ENCODE data around the gene GPR179. TPM values are rescaled to one million over a fixed set of nuclear protein-coding genes. Genes with fewer than 3 reads are reported as not detected.

The GPR179 gene
- total and polyA plus RNA-seq, 2 donors (not counting 1 experiment from before 2014, with no cell fraction given), result under 0.01 TPM; not detected in 1

DNA sequence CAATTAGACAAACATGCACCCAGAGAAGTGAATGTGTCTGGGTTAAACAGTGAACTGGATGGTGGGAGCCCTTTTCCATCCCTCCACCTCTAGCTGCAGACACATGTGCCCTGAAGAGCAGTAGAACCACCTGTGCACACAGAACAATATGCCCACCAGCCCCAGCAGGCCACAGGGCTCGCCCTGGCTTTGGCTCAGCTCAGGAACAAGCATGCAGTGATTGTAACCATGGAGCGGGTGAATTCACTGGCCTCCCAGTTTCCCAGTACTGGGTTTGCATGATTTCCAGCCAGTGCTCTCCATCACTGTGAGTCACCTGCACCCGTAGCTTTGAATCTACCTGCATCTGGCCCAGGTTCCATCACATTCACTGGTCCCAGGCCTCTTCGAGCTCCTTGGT lies 5.2 kb downstream of the GPR179 start:
- TF ChIP-seq, protein P1, sequence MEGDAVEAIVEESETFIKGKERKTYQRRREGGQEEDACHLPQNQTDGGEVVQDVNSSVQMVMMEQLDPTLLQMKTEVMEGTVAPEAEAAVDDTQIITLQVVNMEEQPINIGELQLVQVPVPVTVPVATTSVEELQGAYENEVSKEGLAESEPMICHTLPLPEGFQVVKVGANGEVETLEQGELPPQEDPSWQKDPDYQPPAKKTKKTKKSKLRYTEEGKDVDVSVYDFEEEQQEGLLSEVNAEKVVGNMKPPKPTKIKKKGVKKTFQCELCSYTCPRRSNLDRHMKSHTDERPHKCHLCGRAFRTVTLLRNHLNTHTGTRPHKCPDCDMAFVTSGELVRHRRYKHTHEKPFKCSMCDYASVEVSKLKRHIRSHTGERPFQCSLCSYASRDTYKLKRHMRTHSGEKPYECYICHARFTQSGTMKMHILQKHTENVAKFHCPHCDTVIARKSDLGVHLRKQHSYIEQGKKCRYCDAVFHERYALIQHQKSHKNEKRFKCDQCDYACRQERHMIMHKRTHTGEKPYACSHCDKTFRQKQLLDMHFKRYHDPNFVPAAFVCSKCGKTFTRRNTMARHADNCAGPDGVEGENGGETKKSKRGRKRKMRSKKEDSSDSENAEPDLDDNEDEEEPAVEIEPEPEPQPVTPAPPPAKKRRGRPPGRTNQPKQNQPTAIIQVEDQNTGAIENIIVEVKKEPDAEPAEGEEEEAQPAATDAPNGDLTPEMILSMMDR (conservative IDR thresholded peaks at IDR 0.05 in 1 of 2, IDR thresholded peaks at IDR 0.05 in 1 of 2; ENCODE audit: low read depth in 1 of 2, low read length in 2 of 2), result no peak
- no peak for TF ChIP-seq EZH2 (IDR thresholded peaks at IDR 0.05; ENCODE audit: low read length, missing control alignments)
- peaks cover 31% of the 10 kb centered on the region for H3K27me3 ChIP-seq (ENCODE audit: control insufficient read depth, insufficient read depth, low read length)

DNA sequence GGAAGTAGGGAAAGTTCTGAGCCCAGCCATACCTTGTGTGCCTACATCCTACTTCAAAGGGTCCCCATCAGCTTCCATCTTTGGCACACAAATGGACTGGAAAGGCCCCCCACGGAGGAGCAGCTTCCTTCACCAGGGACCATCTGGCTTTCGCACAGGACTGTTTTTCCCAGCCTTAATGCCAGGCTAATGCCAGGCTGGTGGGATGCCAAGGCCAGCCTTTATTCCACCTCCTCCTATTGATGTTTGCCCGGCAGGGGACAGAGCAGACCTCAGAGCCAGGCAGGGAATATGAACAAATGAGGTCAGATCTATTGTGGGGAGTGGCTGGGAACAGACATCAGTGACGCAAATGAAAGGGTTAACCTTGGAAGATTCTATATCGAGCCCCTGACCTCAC lies 5.7 kb downstream of the GPR179 start:
- no peaks in the 10 kb centered on the region for H3K36me3 ChIP-seq (ENCODE audit: control insufficient read depth, insufficient read depth, low read length)
- no peaks in the 10 kb centered on the region for H3K4me1 ChIP-seq (ENCODE audit: control insufficient read depth, extremely low read depth, insufficient read depth, low read length)
- no peak overlapping the region for H3K9ac ChIP-seq (ENCODE audit: insufficient read depth, low read length)
- H3K27ac ChIP-seq (ENCODE audit: insufficient read depth, low read length), result no peak overlapping the region
- H2AFZ ChIP-seq (ENCODE audit: low read length), result no peak overlapping the region
- no peaks in the 10 kb centered on the region for H3K79me2 ChIP-seq (ENCODE audit: control insufficient read depth, insufficient read depth, low read length)
- H3K27me3 ChIP-seq (ENCODE audit: control insufficient read depth, insufficient read depth, low read length), result peaks cover 30% of the 10 kb centered on the region
- no peaks in the 10 kb centered on the region for H4K20me1 ChIP-seq (ENCODE audit: control insufficient read depth, extremely low read depth, insufficient read depth, low read length)
- no peak overlapping the region for H3K4me2 ChIP-seq (ENCODE audit: extremely low read depth, insufficient read depth, low read length)
- H3K9me3 ChIP-seq (ENCODE audit: control insufficient read depth, insufficient read depth, low read depth, low read length), result no peaks in the 10 kb centered on the region
- no peak for TF ChIP-seq EZH2 (IDR thresholded peaks at IDR 0.05; ENCODE audit: low read length, missing control alignments)
- TF ChIP-seq, protein P1 (conservative IDR thresholded peaks at IDR 0.05 in 1 of 2, IDR thresholded peaks at IDR 0.05 in 1 of 2; ENCODE audit: low read depth in 1 of 2, low read length in 2 of 2), result no peak
- no peak for DNase-seq (ENCODE audit: low read depth in 2 of 2)
- H3K4me3 ChIP-seq (replicated peaks in 1 of 4; ENCODE audit: control extremely low read depth in 1 of 4, insufficient read depth in 1 of 4, low read depth in 3 of 4, low read length in 4 of 4), result no peak overlapping the region

More for the DNA sequence above, 5.2 kb downstream of the GPR179 start:
- H3K9ac ChIP-seq (ENCODE audit: insufficient read depth, low read length), result no peak overlapping the region
- H3K4me1 ChIP-seq (ENCODE audit: control insufficient read depth, extremely low read depth, insufficient read depth, low read length), result no peaks in the 10 kb centered on the region
- no peaks in the 10 kb centered on the region for H4K20me1 ChIP-seq (ENCODE audit: control insufficient read depth, extremely low read depth, insufficient read depth, low read length)
- no peak overlapping the region for H2AFZ ChIP-seq (ENCODE audit: low read length)
- H3K9me3 ChIP-seq (ENCODE audit: control insufficient read depth, insufficient read depth, low read depth, low read length), result no peaks in the 10 kb centered on the region
- no peak overlapping the region for H3K4me2 ChIP-seq (ENCODE audit: extremely low read depth, insufficient read depth, low read length)
- H3K4me3 ChIP-seq (replicated peaks in 1 of 4; ENCODE audit: control extremely low read depth in 1 of 4, insufficient read depth in 1 of 4, low read depth in 3 of 4, low read length in 4 of 4), result no peak overlapping the region
- H3K79me2 ChIP-seq (ENCODE audit: control insufficient read depth, insufficient read depth, low read length), result no peaks in the 10 kb centered on the region
- no peaks in the 10 kb centered on the region for H3K36me3 ChIP-seq (ENCODE audit: control insufficient read depth, insufficient read depth, low read length)
- no peak for DNase-seq (ENCODE audit: low read depth in 2 of 2)
- H3K27ac ChIP-seq (ENCODE audit: insufficient read depth, low read length), result no peak overlapping the region

DNA sequence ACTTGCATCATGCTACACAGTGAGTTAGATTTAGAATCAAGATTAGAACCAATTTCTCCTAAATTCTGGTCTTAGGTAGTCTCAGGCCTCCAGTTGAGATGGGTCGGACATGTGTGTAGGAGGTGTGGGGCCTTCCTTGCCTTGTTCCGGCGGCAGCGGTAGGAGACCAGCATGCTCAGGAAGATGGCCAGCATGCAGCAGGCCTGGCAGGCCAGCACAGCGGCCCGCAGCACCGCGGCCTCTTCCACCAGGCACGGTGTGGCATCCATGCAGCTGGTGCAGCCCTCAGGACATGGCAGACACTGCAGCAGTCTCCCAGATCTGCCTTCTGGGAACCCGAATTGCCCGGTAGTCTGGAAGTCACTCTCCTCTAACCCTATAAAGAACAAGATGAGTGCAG lies 6.9 kb downstream of the GPR179 start:
- Histone ChIP-seq H3K4me3 (replicated peaks in 1 of 4; ENCODE audit: control extremely low read depth in 1 of 4, insufficient read depth in 1 of 4, low read depth in 3 of 4, low read length in 4 of 4) (no peak overlapping the region), H3K36me3 (ENCODE audit: control insufficient read depth, insufficient read depth, low read length) (no peaks in the 10 kb centered on the region), H3K9ac (ENCODE audit: insufficient read depth, low read length) (no peak overlapping the region), H3K4me1 (ENCODE audit: control insufficient read depth, extremely low read depth, insufficient read depth, low read length) (no peaks in the 10 kb centered on the region), H3K27me3 (ENCODE audit: control insufficient read depth, insufficient read depth, low read length) (peaks cover 36% of the 10 kb centered on the region), H3K4me2 (ENCODE audit: extremely low read depth, insufficient read depth, low read length) (no peak overlapping the region), H2AFZ (ENCODE audit: low read length) (no peak overlapping the region), H3K27ac (ENCODE audit: insufficient read depth, low read length) (no peak overlapping the region), H3K79me2 (ENCODE audit: control insufficient read depth, insufficient read depth, low read length) (no peaks in the 10 kb centered on the region), H3K9me3 (ENCODE audit: control insufficient read depth, insufficient read depth, low read depth, low read length) (no peaks in the 10 kb centered on the region), H4K20me1 (ENCODE audit: control insufficient read depth, extremely low read depth, insufficient read depth, low read length) (no peaks in the 10 kb centered on the region)
- no peak for TF ChIP-seq EZH2 (IDR thresholded peaks at IDR 0.05; ENCODE audit: low read length, missing control alignments)
- TF ChIP-seq, protein P1 (conservative IDR thresholded peaks at IDR 0.05 in 1 of 2, IDR thresholded peaks at IDR 0.05 in 1 of 2; ENCODE audit: low read depth in 1 of 2, low read length in 2 of 2), result no peak
- DNase-seq (ENCODE audit: low read depth in 2 of 2), result no peak

Data from fibroblast of lung (primary cell).